Measurements from ENCODE around the gene CRLF2.
"Not testable (repeated sequence)": the region's sequence is repeated elsewhere in the genome, so short reads cannot be mapped to it uniquely, and the experiment has no call there.

The CRLF2 gene

DNA sequence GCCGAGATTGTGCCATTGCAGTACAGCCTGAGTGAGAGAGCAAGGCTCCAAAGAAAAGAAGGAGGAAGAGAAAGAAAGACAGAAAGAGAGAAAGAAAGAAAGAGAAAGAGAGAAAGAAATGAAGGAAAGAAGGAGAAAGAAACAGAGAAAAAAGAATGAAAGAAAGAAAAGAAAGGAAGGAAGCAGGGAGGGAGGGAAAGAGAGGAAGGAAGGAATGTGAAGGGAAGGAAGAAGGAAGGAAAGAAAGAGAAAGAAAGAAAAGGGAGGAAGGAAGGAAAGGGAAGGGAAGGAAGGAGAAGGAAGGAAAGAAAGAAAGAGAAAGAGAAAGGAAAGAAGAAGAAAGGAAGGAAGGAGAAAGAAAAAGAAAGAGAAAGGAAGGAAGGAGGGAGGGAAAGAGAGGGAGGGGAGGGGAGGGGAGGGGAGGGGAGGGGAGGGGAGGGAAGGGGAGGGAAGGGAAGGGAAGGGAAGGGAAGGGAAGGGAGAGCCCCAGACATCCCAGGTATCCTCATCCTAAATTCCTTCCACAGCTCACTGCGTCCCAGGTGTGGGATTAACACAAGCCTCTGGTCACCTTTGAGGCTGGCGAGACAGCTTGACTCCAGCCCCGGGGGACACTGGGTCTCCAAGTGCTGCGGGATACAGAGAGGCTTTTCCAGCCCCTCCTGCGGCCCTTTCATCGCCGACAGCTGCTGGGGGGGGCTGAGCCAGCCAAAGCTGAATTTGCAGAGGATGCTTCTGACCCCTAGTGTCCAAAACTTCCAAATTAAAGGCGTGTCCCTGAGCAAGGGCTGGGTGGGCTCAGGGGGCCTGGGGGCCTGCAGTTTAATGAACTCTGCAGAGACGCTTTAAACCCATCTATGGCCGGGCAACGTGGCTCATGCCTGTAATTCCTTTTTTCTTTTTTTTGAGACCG, 32.0 kb upstream of the CRLF2 start:
- H3K4me3 ChIP-seq (ENCODE audit: low read depth, low read length): no peak overlapping the region
- TF ChIP-seq, protein P1, sequence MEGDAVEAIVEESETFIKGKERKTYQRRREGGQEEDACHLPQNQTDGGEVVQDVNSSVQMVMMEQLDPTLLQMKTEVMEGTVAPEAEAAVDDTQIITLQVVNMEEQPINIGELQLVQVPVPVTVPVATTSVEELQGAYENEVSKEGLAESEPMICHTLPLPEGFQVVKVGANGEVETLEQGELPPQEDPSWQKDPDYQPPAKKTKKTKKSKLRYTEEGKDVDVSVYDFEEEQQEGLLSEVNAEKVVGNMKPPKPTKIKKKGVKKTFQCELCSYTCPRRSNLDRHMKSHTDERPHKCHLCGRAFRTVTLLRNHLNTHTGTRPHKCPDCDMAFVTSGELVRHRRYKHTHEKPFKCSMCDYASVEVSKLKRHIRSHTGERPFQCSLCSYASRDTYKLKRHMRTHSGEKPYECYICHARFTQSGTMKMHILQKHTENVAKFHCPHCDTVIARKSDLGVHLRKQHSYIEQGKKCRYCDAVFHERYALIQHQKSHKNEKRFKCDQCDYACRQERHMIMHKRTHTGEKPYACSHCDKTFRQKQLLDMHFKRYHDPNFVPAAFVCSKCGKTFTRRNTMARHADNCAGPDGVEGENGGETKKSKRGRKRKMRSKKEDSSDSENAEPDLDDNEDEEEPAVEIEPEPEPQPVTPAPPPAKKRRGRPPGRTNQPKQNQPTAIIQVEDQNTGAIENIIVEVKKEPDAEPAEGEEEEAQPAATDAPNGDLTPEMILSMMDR (IDR thresholded peaks at IDR 0.05; ENCODE audit: low read depth, low read length, missing control alignments): peak; percentile 8
- no peak for DNase-seq (ENCODE audit: low read depth)

- TF ChIP-seq, protein P1 (IDR thresholded peaks at IDR 0.05; ENCODE audit: low read depth, low read length, missing control alignments): no peak
- H3K4me3 ChIP-seq (ENCODE audit: low read depth, low read length): no peak overlapping the region
- DNase-seq (ENCODE audit: low read depth): no peak
Observed at GRCh38 chrX:1242891-1243402, 30.5 kb upstream of the CRLF2 start.

DNA sequence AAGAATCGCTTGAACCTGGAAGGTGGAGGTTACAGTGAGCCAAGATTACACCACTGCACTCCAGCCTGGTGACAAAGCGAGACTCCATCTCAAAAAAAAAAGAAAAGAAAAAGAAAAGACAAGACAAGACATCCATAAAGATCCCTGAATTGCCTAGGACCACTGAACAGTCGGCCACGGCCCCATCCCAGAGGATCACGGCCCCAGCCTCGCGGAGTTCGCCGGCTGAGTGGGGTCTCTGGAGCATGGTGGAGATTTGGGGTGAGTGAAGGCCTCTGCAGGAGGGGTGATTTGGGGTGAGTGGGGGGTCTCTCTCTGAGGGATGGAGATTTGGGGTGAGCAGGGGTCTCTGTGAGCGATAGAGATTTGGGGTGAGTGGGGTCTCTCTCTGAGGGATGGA, 28.1 kb upstream of the CRLF2 start:
- not testable (repeated sequence) for DNase-seq (ENCODE audit: low read depth); H3K4me3 ChIP-seq (ENCODE audit: low read depth, low read length)

- TF ChIP-seq, protein P1 (IDR thresholded peaks at IDR 0.05; ENCODE audit: low read depth, low read length, missing control alignments): no peak
- H3K4me3 ChIP-seq (ENCODE audit: low read depth, low read length): no peak overlapping the region
- peak; percentile 35 for DNase-seq (ENCODE audit: low read depth)
Observed at GRCh38 chrX:1239681-1240142, 27.3 kb upstream of the CRLF2 start.

- TF ChIP-seq, protein P1 (IDR thresholded peaks at IDR 0.05; ENCODE audit: low read depth, low read length, missing control alignments): no peak
- DNase-seq (ENCODE audit: low read depth): no peak
- no peak overlapping the region for H3K4me3 ChIP-seq (ENCODE audit: low read depth, low read length)
Observed at GRCh38 chrX:1231850-1232465, 19.5 kb upstream of the CRLF2 start.

DNA sequence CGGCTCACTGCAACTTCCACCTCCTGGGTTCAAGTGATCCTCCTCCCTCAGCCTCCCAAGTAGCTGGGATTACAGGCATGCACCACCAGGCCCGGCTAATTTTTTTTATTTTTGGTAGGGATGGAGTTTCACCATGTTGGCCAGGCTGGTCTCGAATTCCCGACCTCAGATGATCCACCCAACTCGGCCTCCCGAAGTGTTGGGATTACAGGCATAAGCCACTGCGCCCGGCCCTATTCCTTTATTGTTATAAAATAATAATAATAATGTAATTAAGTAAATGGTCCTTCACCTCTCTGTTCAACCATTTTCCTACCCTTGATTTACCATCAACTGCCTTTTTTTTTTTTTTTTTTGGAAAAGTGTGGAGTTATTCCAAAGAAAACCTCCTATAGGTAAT, 15.7 kb upstream of the CRLF2 start:
- not testable (repeated sequence) for H3K4me3 ChIP-seq (ENCODE audit: low read depth, low read length); DNase-seq (ENCODE audit: low read depth)

DNA sequence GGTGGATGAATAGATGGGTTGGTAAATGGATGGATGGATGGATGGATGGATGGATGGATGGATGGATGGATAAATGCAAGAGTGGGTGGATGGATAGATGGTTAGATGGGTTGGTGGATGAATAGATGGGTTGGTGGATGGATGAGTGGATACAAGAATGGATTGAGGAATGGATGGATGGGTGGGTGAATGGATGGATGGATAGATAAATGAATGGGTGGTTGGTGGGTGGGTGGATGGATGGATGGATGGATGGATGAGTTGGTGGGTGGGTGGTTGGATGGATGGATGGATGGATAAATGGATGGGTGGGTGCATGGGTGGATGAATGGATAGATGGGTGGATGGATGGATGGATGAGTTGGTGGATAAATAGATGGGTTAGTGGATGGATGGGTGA, 13.8 kb upstream of the CRLF2 start:
- no peak overlapping the region for H3K4me3 ChIP-seq (ENCODE audit: low read depth, low read length)
- TF ChIP-seq, protein P1 (IDR thresholded peaks at IDR 0.05; ENCODE audit: low read depth, low read length, missing control alignments): no peak
- no peak for DNase-seq (ENCODE audit: low read depth)
